HCT116 (cell line): ENCODE measurements around the gene OR2A7. TPM values are rescaled to one million over a fixed set of nuclear protein-coding genes. Genes with fewer than 3 reads are reported as not detected.
A peak's percentile ranks its signal among the peaks of the same experiment; 100 is the strongest.
"Not testable (repeated sequence)": the region's sequence is repeated elsewhere in the genome, so short reads cannot be mapped to it uniquely, and the experiment has no call there.

Source experiments
- ATAC-seq: fragments of 200-7000 bp; cut with Tn5 transposase; 2 replicates; pipeline ENCODE4 v1.9.1; 2020; ENCODE audit warnings: mild to moderate bottlenecking, moderate library complexity
- BruUV-seq: library from RNA; stranded (reverse); fragments of 400-500 nt; replicated peaks from 2 replicates; lab custom pipeline; 2021; lab: Mats Ljungman, UMichigan
- CTCF ChIA-PET: fragments of 300-600 bp; sonication (Branson Sonifier 250); formaldehyde crosslinking; loops from one replicate; lab custom pipeline; 2021; ENCODE audit warnings: antibody characterized with exemption; lab: Charles Lee
- POLR2A ChIA-PET: fragments of 300-600, 350-600 bp; sonication (Branson Sonifier 250); formaldehyde crosslinking; loops from one replicate; lab custom pipeline; 2021; ENCODE audit warnings: antibody characterized with exemption; lab: Charles Lee
- RAD21 ChIA-PET, 2 experiments: fragments of 300-600 bp; sonication (Branson Sonifier 250); formaldehyde crosslinking; loops; one replicate each; lab custom pipeline; 2023; ENCODE audit warnings: low total read pairs in 2 of 2; ENCODE audit not compliant: uncharacterized antibody in 2 of 2, unreplicated experiment in 2 of 2, low non-redundant PET in 1 of 2; lab: Charles Lee
- DNase-seq: peaks from one replicate; pipeline ENCODE4 v3.0.0-alpha.2; 2010; ENCODE audit warnings: low read depth, low spot score
- H2AFZ ChIP-seq: fragments of 200-600 bp; shearing (Covaris generic), sonication (generic); 2 replicates; pipeline ENCODE4 v1.6.1; 2017; ENCODE audit warnings: low read depth, mixed run types, mixed read lengths, antibody characterized with exemption, low read length; ENCODE audit not compliant: poor library complexity, severe bottlenecking
- H3K27ac ChIP-seq: 2 replicates; pipeline ENCODE4 v1.5.1; 2012; ENCODE audit warnings: low read depth, low read length
- H3K27me3 ChIP-seq: fragments of 200-600 bp; sonication (generic); 2 replicates; pipeline ENCODE4 v1.6.1; 2016; ENCODE audit warnings: mixed run types, low read length, mixed read lengths; ENCODE audit not compliant: insufficient read depth
- H3K36me3 ChIP-seq, 2 experiments: fragments of 200-500 bp in 1 of 2; fragments of 200-600 bp in 1 of 2; sonication (Bioruptor generic) in 1 of 2; sonication (generic) in 1 of 2; 2 replicates each; pipeline versions ENCODE4 v1.5.1 to v1.6.1; 2014 to 2016; ENCODE audit warnings: low read length in 2 of 2, inconsistent platforms in 1 of 2, mixed read lengths in 1 of 2, mixed run types in 1 of 2; ENCODE audit not compliant: insufficient read depth in 2 of 2, control insufficient read depth in 1 of 2
- H3K4me1 ChIP-seq, 2 experiments: fragments of 200-600 bp in 1 of 2; sonication (generic) in 1 of 2; 2 replicates each; pipeline versions ENCODE4 v1.5.1 to v1.6.1; 2012 to 2017; ENCODE audit warnings: low read length in 2 of 2, inconsistent platforms in 1 of 2, mild to moderate bottlenecking in 1 of 2, mixed read lengths in 1 of 2, mixed run types in 1 of 2, moderate library complexity in 1 of 2; ENCODE audit not compliant: insufficient read depth in 2 of 2, control insufficient read depth in 1 of 2
- H3K4me2 ChIP-seq: fragments of 200-600 bp; sonication (generic); 2 replicates; pipeline ENCODE4 v1.6.1; 2017; ENCODE audit warnings: mixed run types, low read length, mixed read lengths
- H3K4me3 ChIP-seq, 2 experiments: fragments of 200-600 bp in 1 of 2; sonication (generic) in 1 of 2; replicated peaks in 1 of 2; 2 replicates each; pipeline ENCODE4 v1.5.1; 2011 to 2016; ENCODE audit warnings: low read length in 2 of 2, control low read depth in 1 of 2, low read depth in 1 of 2, mild to moderate bottlenecking in 1 of 2, mixed read lengths in 1 of 2, mixed run types in 1 of 2
- H3K79me2 ChIP-seq: fragments of 200-600 bp; sonication (generic); 2 replicates; pipeline ENCODE4 v1.6.1; 2017; ENCODE audit warnings: mild to moderate bottlenecking, mixed run types, low read length, moderate library complexity, mixed read lengths; ENCODE audit not compliant: insufficient read depth
- H3K9ac ChIP-seq: fragments of 200-600 bp; sonication (generic); 2 replicates; pipeline ENCODE4 v1.6.1; 2016; ENCODE audit warnings: low read length, mixed read lengths
- H3K9me2 ChIP-seq: fragments of 200-600 bp; sonication (generic), shearing (Covaris generic); 2 replicates; pipeline ENCODE4 v1.6.1; 2017; ENCODE audit warnings: mixed run types, mild to moderate bottlenecking, moderate library complexity; ENCODE audit not compliant: insufficient read depth
- H3K9me3 ChIP-seq, 2 experiments: fragments of 200-500 bp in 1 of 2; fragments of 200-600 bp in 1 of 2; sonication (Bioruptor generic) in 1 of 2; sonication (generic) in 1 of 2; 2 replicates each; pipeline ENCODE4 v1.6.1; 2014 to 2017; ENCODE audit warnings: low read length in 2 of 2, mixed read lengths in 2 of 2, inconsistent platforms in 1 of 2, low read depth in 1 of 2, mild to moderate bottlenecking in 1 of 2, mixed run types in 1 of 2, moderate library complexity in 1 of 2; ENCODE audit not compliant: control insufficient read depth in 1 of 2, insufficient read depth in 1 of 2
- H4K20me1 ChIP-seq: fragments of 200-600 bp; sonication (generic), shearing (Covaris generic); 2 replicates; pipeline ENCODE4 v1.6.1; 2017; ENCODE audit warnings: mixed run types, mild to moderate bottlenecking, moderate library complexity; ENCODE audit not compliant: insufficient read depth
- intact Hi-C: fragments of 100-400 bp; cut with micrococcal nuclease; formaldehyde crosslinking; loops from 2 replicates; pipeline ENCODE4 v1.10.0; 2022
- total RNA-seq: library from RNA; stranded (reverse); gene quantifications from one replicate; pipeline ENCODE4 v1.2.1, GENCODE V29; 2021; ENCODE audit not compliant: unreplicated experiment

Gene OR2A7
- total RNA-seq, 1 experiment from 2014 or later: 8.1 TPM

GRCh38 chr7:144246967-144247366 lies 17.6 kb downstream of the OR2A7 start:
- H3K9ac ChIP-seq, H3K9me3 ChIP-seq, H3K4me3 ChIP-seq, H3K4me1 ChIP-seq, H3K36me3 ChIP-seq, H2AFZ ChIP-seq, ATAC-seq, intact Hi-C loops, H3K27me3 ChIP-seq, RAD21 ChIA-PET, DNase-seq, H3K9me2 ChIP-seq, BruUV-seq, H3K27ac ChIP-seq, H3K4me2 ChIP-seq, H4K20me1 ChIP-seq, H3K79me2 ChIP-seq, CTCF ChIA-PET, POLR2A ChIA-PET: not testable (repeated sequence)

GRCh38 chr7:144245372-144245771 lies 19.2 kb downstream of the OR2A7 start:
- BruUV-seq, H3K9me2 ChIP-seq, H3K4me1 ChIP-seq, DNase-seq, H3K79me2 ChIP-seq, H3K36me3 ChIP-seq, H3K4me3 ChIP-seq, intact Hi-C loops, H2AFZ ChIP-seq, H3K9me3 ChIP-seq, H3K4me2 ChIP-seq, H3K27me3 ChIP-seq, H4K20me1 ChIP-seq, RAD21 ChIA-PET, CTCF ChIA-PET, H3K9ac ChIP-seq, H3K27ac ChIP-seq, POLR2A ChIA-PET: not testable (repeated sequence)
- ATAC-seq: peak; percentile 56; the same call in 1 of the 2 replicates

GRCh38 chr7:144239365-144239764 lies 25.2 kb downstream of the OR2A7 start, which contains the start of gene OR2A42:
Gene OR2A42, minus strand, starts transcription at chr7:144239605. Its CDS starts 6,762 bp downstream, at chr7:144232843.
- H3K4me2 ChIP-seq, H3K27me3 ChIP-seq, CTCF ChIA-PET, H3K4me3 ChIP-seq, H3K79me2 ChIP-seq, H3K4me1 ChIP-seq, DNase-seq, H2AFZ ChIP-seq, POLR2A ChIA-PET, H3K36me3 ChIP-seq, H3K9me3 ChIP-seq, H3K9ac ChIP-seq, H3K27ac ChIP-seq, intact Hi-C loops, H4K20me1 ChIP-seq, BruUV-seq, ATAC-seq, H3K9me2 ChIP-seq, RAD21 ChIA-PET: not testable (repeated sequence)

- H3K4me3 ChIP-seq, CTCF ChIA-PET, H3K4me1 ChIP-seq, H3K4me2 ChIP-seq, H3K27ac ChIP-seq, H4K20me1 ChIP-seq, H3K27me3 ChIP-seq, intact Hi-C loops, H3K9me3 ChIP-seq, POLR2A ChIA-PET, H2AFZ ChIP-seq, H3K36me3 ChIP-seq, BruUV-seq, RAD21 ChIA-PET, H3K9me2 ChIP-seq, DNase-seq, ATAC-seq, H3K9ac ChIP-seq, H3K79me2 ChIP-seq: not testable (repeated sequence)
Observed at GRCh38 chr7:144238530-144239082, 26.0 kb downstream of the OR2A7 start.
